GM21529 (cell line): ENCODE results near the gene IQCK.

Source experiments
- ATAC-seq: cut with Tn5 transposase; IDR thresholded peaks from one replicate; pipeline ENCODE4 v1.9.1; 2021; ENCODE audit not compliant: unreplicated experiment

IQCK gene

GRCh38 chr16:19830902-19831560 is 113.0 kb downstream of the IQCK start:
- no peak for ATAC-seq

- no peak for ATAC-seq
Measured at GRCh38 chr16:19831678-19832077, 113.6 kb downstream of the IQCK start.

GRCh38 chr16:19833176-19833575 is 115.1 kb downstream of the IQCK start:
- ATAC-seq: no peak

- no peak for ATAC-seq
Measured at GRCh38 chr16:19833581-19833980, 115.5 kb downstream of the IQCK start.

- no peak for ATAC-seq
Measured at GRCh38 chr16:19835196-19835595, 117.1 kb downstream of the IQCK start.

GRCh38 chr16:19835968-19836421 is 117.9 kb downstream of the IQCK start:
- ATAC-seq: no peak

- no peak for ATAC-seq
Measured at GRCh38 chr16:19837331-19837980, 119.4 kb downstream of the IQCK start.

- no peak for ATAC-seq
Measured at GRCh38 chr16:19837984-19838707, 120.1 kb downstream of the IQCK start.

- ATAC-seq: no peak
Measured at GRCh38 chr16:19840524-19841110, 122.5 kb downstream of the IQCK start.

- ATAC-seq: no peak
Measured at GRCh38 chr16:19841184-19841583, 123.1 kb downstream of the IQCK start.

GRCh38 chr16:19842426-19843157 is 124.5 kb downstream of the IQCK start:
- no peak for ATAC-seq

GRCh38 chr16:19843371-19843770 is 125.3 kb downstream of the IQCK start:
- no peak for ATAC-seq

- no peak for ATAC-seq
Measured at GRCh38 chr16:19844945-19845641, 127.0 kb downstream of the IQCK start.

GRCh38 chr16:19846436-19846835 is 128.4 kb downstream of the IQCK start:
- ATAC-seq: no peak

GRCh38 chr16:19848756-19849155 is 130.7 kb downstream of the IQCK start:
- no peak for ATAC-seq

- no peak for ATAC-seq
Measured at GRCh38 chr16:19850131-19850817, 132.2 kb downstream of the IQCK start.

GRCh38 chr16:19851476-19851875 is 133.4 kb downstream of the IQCK start:
- ATAC-seq: no peak

GRCh38 chr16:19853132-19853741 is 135.2 kb downstream of the IQCK start:
- ATAC-seq: no peak

- ATAC-seq: no peak
Measured at GRCh38 chr16:19853742-19854542, 135.9 kb downstream of the IQCK start.
